ENCODE results near the gene BCAS3.
A peak's percentile ranks its signal among the peaks of the same experiment; 100 is the strongest.

Gene BCAS3

DNA sequence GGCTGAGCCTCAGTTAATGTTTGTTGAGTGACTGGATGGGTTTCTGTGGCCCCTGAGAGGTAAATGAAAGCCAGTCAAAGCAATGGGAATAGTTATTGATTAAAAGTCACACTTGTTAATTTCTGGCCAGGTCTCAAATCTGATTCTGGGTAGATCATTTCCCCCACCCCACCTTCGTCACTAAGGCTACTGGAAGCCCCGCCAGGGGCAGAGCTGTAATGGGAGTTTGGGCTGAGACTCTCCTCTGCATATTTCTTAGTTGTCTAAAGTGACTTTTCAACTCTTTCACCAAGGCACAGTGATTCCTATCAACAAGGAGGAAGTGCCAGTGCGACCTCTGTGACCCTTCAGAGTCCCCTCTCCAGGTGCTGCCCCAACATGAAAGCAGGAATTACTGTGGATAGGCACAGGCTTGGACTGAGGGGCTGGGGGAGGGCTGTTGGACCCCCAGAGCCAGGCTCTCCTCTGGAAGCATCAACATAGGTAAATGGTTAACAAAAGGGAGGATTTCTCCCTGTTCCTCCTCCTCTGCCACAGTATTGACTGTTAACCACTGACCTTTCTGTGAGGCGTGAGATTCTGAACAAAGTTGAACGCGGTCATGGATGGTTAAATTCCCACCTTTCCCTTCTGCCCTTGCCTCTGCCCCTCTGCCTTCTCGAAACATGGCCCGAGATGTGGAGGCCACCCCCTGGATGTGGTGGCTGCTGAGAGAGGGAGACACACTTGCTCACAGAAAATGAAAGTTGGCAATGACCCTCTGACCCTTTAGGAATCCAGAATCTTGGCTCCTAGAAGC, 701.2 kb downstream of the BCAS3 start:
- no peak for ATAC-seq

GRCh38 chr17:61379457-61380216, 702.0 kb downstream of the BCAS3 start:
- no peak for ATAC-seq

DNA sequence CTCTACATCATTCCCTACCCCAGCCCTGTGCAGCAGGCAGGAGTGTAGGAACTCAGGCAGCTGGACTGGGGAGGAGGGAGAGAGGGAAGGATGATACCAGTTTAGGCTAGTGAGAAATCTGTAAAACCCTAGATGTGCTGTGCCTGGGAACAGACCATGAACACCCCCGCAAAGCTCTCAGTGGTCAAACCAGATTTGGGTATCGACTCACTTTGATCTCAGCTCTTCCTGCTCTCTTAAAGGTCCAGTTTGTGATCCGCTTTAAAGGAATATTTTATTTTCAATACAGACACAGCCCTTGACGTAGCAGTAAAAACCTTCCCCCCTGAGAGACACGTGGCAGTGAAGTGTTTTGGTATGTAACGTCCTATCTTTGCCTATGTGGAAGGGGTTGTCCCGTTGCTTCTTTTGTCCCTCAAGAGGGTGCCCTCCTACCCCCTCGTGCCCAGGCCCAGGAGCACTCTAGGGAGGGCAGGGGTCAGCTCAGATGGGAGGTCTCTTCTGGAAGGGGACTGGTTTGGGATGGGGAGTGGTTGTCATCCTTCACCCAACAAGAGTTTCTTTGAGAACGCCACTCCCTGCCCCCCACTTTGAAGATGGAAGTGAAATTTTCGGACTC, 702.7 kb downstream of the BCAS3 start:
- no peak for ATAC-seq

GRCh38 chr17:61380836-61381525, 703.3 kb downstream of the BCAS3 start:
- no peak for ATAC-seq

GRCh38 chr17:61381537-61381936, 703.9 kb downstream of the BCAS3 start:
- no peak for ATAC-seq

DNA sequence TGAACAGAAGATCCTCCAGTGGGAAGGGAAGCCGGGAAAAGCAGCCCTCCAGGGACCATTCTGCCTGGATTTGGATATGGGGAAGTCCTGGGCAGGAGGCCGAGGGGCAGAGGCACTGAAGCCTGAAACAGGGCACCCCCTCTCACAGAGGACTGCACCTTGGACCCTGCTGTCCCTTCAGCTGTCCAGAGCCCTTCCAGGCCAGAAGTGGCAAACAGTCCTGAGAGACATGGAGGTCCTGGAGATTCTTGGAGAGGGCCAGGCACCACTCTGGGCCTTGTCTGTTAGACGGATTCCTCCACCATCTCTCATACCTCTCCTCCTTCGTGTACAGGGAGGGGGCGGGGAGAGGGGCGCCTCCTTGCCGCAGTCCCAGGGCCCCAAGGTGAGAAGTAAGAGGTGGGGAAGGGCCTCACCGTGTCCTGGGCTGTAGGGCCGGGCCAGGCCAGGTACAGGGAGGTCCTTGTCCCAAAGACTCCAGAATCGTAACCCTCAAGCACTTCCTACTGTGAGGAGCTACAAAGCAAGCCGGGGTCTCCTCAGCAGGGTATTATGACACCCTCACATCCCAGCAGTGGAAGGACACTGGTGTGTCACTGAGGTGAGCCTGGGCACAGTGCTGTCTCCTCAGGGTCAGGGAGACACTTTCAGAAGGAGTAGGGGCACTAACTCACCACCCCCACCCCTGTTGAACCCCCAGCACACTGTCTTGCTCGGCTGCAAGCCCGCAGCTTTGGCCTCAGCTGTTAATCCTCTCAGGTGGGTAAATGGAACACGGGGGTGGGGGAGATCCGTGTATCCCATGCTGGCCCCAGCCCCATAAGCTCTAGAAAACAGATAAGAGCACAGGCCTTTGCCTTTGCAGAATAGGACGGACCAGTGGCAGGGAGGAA, 705.4 kb downstream of the BCAS3 start:
- no peak for ATAC-seq

DNA sequence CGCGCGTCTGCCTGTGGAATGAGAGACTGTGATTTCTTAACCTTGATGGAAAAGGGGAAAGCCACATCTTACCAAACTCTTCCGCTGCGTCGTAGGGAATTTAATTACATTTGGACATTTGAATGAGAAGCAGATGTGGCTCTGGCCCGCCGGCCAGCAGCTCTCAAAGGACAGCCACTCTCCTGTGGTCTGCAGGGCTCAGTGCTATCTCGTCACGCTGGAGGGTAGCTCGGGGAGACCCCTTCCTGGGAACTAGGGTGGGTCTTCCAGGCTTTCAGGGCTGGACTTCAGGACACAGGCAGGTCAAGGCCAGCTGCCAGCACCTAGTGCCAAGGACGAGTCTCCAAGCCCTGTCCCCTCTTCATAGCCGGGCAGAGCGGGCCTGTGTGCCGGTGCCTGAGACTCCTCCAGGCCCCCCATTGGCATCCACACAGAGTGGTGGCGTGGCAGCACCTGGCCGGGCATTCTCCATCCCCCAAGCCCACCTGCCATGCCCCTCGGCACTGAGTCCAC, 706.1 kb downstream of the BCAS3 start:
- no peak for ATAC-seq

- ATAC-seq: no peak
Observed at GRCh38 chr17:61384354-61384691, 706.7 kb downstream of the BCAS3 start.

- no peak for ATAC-seq
Observed at GRCh38 chr17:61384692-61385576, 707.3 kb downstream of the BCAS3 start.

GRCh38 chr17:61385577-61386236, 708.1 kb downstream of the BCAS3 start:
- no peak for ATAC-seq

GRCh38 chr17:61386251-61386650, 708.6 kb downstream of the BCAS3 start:
- ATAC-seq: no peak

- ATAC-seq: no peak
Observed at GRCh38 chr17:61387011-61387410, 709.4 kb downstream of the BCAS3 start.

GRCh38 chr17:61387511-61388305, 710.1 kb downstream of the BCAS3 start:
- no peak for ATAC-seq

GRCh38 chr17:61388561-61389356, 711.1 kb downstream of the BCAS3 start:
- no peak for ATAC-seq

DNA sequence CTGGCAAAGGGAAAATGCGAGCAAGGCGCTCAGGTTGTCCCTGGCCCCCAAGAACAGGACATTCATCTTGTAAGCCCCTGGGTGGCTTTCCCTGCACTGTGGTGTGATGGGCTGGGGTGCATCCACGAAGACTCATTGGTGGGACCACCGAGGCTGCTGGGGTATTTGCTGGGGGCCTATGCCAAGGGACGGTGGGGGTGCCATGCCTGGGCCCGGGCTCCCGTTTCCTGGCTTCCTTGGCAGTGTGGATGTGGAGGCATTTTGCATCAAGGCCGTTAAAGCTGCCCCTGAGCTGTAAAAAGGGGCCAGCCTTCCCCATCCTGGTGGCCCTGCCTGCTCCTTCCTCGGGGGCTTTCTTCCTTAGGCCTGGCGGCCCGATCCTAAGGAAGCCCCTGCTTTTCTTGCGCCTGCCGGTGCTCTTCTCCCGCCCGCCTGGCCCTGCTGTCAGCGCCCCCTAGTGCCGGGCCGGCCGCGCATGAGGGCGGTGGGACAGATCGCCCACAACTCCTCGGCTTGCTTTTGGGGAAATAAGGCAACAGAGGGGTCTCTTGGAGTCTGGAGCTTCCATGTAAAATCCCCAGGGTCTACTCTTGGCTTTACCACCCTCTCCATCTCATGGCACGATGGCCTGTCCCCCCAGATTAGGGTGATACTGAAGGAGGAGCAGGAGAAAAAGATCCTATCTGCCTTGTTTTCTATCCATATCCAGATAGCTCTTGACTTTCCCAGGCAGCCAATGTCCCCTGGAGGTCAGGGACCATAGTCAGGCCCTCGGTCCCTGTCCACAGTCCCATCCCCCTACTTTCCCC, 712.2 kb downstream of the BCAS3 start:
- peak in 1 of 2 donors; percentile 30 for ATAC-seq

- ATAC-seq: no peak
Observed at GRCh38 chr17:61390479-61390791, 712.8 kb downstream of the BCAS3 start.

DNA sequence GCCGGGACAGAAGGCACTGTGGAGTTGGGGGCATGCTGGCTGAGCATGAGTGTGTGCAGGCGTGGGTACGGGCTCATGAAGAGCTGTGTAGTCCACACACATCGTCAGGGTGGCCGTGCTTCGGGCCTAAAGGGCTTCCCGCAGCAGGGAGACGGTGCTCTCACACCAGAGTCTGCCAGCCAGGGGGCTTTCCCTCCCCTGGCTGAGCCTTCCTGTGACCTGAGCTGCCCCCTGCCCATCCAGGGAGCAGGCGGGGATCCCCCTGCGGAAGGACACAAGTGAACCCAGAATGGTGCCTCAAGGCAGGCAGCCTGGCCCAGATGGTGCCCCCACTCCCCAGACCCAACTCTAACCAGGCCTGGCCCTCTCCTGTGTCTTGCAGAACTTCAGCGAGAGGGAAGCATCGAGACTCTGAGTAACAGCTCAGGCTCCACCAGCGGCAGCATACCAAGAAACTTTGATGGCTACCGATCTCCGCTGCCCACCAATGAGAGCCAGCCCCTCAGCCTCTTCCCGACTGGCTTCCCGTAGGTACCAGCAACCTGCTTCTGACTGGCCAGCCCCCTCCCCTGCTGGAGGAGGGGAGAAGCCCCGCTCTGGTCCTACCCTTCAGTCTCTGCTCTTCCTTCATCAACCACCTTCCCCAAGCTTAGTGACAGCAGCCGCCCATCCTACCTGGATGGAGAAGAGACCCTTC, 714.1 kb downstream of the BCAS3 start:
- no peak for ATAC-seq

All from activated CD4-positive, CD25-positive, alpha-beta regulatory T cell treated with anti-CD3 and anti-CD28 coated beads, Interleukin-2, amount 50 U/mL, for 24 hours (primary cell).